GM23338 (cell line): ENCODE results near the gene ENDOV.

Experiments used
- ZNF114 ChIP-seq: fragments of 250-450 bp; sonication (Bioruptor Pico); IDR thresholded peaks from 2 replicates; pipeline ENCODE4 v1.5.0; 2020; ENCODE audit warnings: mild to moderate bottlenecking, moderate library complexity
- TF ChIP-seq, protein P1 (sequence below), 2 experiments: fragments of 200-600 bp in 1 of 2; sonication (generic) in 1 of 2; conservative IDR thresholded peaks; 2 replicates each; pipeline versions ENCODE4 v1.5.1 to v1.6.1; 2016 to 2017; ENCODE audit warnings: antibody characterized with exemption in 2 of 2, low read depth in 2 of 2, mild to moderate bottlenecking in 2 of 2, moderate library complexity in 1 of 2

DNA sequence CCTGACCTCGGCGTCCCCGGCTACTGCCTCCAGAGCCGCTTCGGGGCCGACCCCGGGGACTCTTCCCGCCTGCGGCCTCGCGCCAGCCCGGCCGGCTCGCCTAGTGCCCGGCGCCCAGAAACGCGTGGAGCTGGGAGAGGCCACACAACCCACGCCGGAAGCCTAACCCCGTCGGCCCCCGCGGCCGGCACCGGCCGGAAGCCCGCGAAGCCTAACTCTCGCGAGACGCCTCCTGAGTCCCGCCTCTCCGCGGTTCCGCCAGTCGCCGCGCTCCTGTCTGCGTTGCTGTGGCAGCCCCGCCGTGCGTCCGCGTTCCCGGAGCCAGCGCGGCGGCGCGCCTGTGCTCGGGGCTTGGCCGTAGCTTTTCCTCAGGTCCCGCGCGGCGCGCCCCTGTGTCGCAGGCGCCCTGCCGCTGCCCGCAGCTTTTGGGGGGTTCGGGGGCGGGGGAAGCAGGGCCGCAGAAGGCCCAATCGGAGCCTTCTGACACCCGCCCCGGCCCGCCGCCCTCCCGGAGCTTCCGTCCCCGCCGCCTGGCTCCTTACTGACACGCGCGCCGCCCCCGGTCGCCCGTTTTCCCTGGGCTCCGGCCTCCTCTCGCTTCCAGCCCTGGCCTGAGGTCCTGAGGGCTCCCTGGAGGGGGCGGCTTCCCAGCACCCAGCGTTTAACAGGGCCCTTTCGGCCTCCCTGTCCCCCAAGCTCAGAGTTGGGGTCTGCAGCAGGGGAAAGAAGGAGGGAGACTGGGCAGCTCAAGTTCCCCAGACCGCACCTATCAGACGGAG lies 39.8 kb downstream of the ENDOV start:
- TF ChIP-seq, protein P1, sequence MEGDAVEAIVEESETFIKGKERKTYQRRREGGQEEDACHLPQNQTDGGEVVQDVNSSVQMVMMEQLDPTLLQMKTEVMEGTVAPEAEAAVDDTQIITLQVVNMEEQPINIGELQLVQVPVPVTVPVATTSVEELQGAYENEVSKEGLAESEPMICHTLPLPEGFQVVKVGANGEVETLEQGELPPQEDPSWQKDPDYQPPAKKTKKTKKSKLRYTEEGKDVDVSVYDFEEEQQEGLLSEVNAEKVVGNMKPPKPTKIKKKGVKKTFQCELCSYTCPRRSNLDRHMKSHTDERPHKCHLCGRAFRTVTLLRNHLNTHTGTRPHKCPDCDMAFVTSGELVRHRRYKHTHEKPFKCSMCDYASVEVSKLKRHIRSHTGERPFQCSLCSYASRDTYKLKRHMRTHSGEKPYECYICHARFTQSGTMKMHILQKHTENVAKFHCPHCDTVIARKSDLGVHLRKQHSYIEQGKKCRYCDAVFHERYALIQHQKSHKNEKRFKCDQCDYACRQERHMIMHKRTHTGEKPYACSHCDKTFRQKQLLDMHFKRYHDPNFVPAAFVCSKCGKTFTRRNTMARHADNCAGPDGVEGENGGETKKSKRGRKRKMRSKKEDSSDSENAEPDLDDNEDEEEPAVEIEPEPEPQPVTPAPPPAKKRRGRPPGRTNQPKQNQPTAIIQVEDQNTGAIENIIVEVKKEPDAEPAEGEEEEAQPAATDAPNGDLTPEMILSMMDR (conservative IDR thresholded peaks at IDR 0.05; ENCODE audit: low read depth in 2 of 2), result no peak
- TF ChIP-seq ZNF114 (CRISPR knock-in tag), result no peak
